HCT116 (cell line): Measurements from ENCODE around the gene MTA1. TPM values are rescaled to one million over a fixed set of nuclear protein-coding genes. Genes with fewer than 3 reads are reported as not detected.
A peak's percentile ranks its signal among the peaks of the same experiment; 100 is the strongest.

Source experiments
- ATAC-seq: fragments of 200-7000 bp; cut with Tn5 transposase; 2 replicates; pipeline ENCODE4 v1.9.1; 2020; ENCODE audit warnings: mild to moderate bottlenecking, moderate library complexity
- BruUV-seq: library from RNA; stranded (reverse); fragments of 400-500 nt; replicated peaks from 2 replicates; lab custom pipeline; 2021; lab: Mats Ljungman, UMichigan
- CTCF ChIA-PET: fragments of 300-600 bp; sonication (Branson Sonifier 250); formaldehyde crosslinking; loops from one replicate; lab custom pipeline; 2021; ENCODE audit warnings: antibody characterized with exemption; lab: Charles Lee
- POLR2A ChIA-PET: fragments of 300-600, 350-600 bp; sonication (Branson Sonifier 250); formaldehyde crosslinking; loops from one replicate; lab custom pipeline; 2021; ENCODE audit warnings: antibody characterized with exemption; lab: Charles Lee
- RAD21 ChIA-PET, 2 experiments: fragments of 300-600 bp; sonication (Branson Sonifier 250); formaldehyde crosslinking; loops; one replicate each; lab custom pipeline; 2023; ENCODE audit warnings: low total read pairs in 2 of 2; ENCODE audit not compliant: uncharacterized antibody in 2 of 2, unreplicated experiment in 2 of 2, low non-redundant PET in 1 of 2; lab: Charles Lee
- DNase-seq: peaks from one replicate; pipeline ENCODE4 v3.0.0-alpha.2; 2010; ENCODE audit warnings: low read depth, low spot score
- H2AFZ ChIP-seq: fragments of 200-600 bp; shearing (Covaris generic), sonication (generic); 2 replicates; pipeline ENCODE4 v1.6.1; 2017; ENCODE audit warnings: low read depth, mixed run types, mixed read lengths, antibody characterized with exemption, low read length; ENCODE audit not compliant: poor library complexity, severe bottlenecking
- H3K27ac ChIP-seq: 2 replicates; pipeline ENCODE4 v1.5.1; 2012; ENCODE audit warnings: low read depth, low read length
- H3K27me3 ChIP-seq: fragments of 200-600 bp; sonication (generic); 2 replicates; pipeline ENCODE4 v1.6.1; 2016; ENCODE audit warnings: mixed run types, low read length, mixed read lengths; ENCODE audit not compliant: insufficient read depth
- H3K36me3 ChIP-seq, 2 experiments: fragments of 200-500 bp in 1 of 2; fragments of 200-600 bp in 1 of 2; sonication (Bioruptor generic) in 1 of 2; sonication (generic) in 1 of 2; 2 replicates each; pipeline versions ENCODE4 v1.5.1 to v1.6.1; 2014 to 2016; ENCODE audit warnings: low read length in 2 of 2, inconsistent platforms in 1 of 2, mixed read lengths in 1 of 2, mixed run types in 1 of 2; ENCODE audit not compliant: insufficient read depth in 2 of 2, control insufficient read depth in 1 of 2
- H3K4me1 ChIP-seq, 2 experiments: fragments of 200-600 bp in 1 of 2; sonication (generic) in 1 of 2; 2 replicates each; pipeline versions ENCODE4 v1.5.1 to v1.6.1; 2012 to 2017; ENCODE audit warnings: low read length in 2 of 2, inconsistent platforms in 1 of 2, mild to moderate bottlenecking in 1 of 2, mixed read lengths in 1 of 2, mixed run types in 1 of 2, moderate library complexity in 1 of 2; ENCODE audit not compliant: insufficient read depth in 2 of 2, control insufficient read depth in 1 of 2
- H3K4me2 ChIP-seq: fragments of 200-600 bp; sonication (generic); 2 replicates; pipeline ENCODE4 v1.6.1; 2017; ENCODE audit warnings: mixed run types, low read length, mixed read lengths
- H3K4me3 ChIP-seq, 2 experiments: fragments of 200-600 bp in 1 of 2; sonication (generic) in 1 of 2; replicated peaks in 1 of 2; 2 replicates each; pipeline ENCODE4 v1.5.1; 2011 to 2016; ENCODE audit warnings: low read length in 2 of 2, control low read depth in 1 of 2, low read depth in 1 of 2, mild to moderate bottlenecking in 1 of 2, mixed read lengths in 1 of 2, mixed run types in 1 of 2
- H3K79me2 ChIP-seq: fragments of 200-600 bp; sonication (generic); 2 replicates; pipeline ENCODE4 v1.6.1; 2017; ENCODE audit warnings: mild to moderate bottlenecking, mixed run types, low read length, moderate library complexity, mixed read lengths; ENCODE audit not compliant: insufficient read depth
- H3K9ac ChIP-seq: fragments of 200-600 bp; sonication (generic); 2 replicates; pipeline ENCODE4 v1.6.1; 2016; ENCODE audit warnings: low read length, mixed read lengths
- H3K9me2 ChIP-seq: fragments of 200-600 bp; sonication (generic), shearing (Covaris generic); 2 replicates; pipeline ENCODE4 v1.6.1; 2017; ENCODE audit warnings: mixed run types, mild to moderate bottlenecking, moderate library complexity; ENCODE audit not compliant: insufficient read depth
- H3K9me3 ChIP-seq, 2 experiments: fragments of 200-500 bp in 1 of 2; fragments of 200-600 bp in 1 of 2; sonication (Bioruptor generic) in 1 of 2; sonication (generic) in 1 of 2; 2 replicates each; pipeline ENCODE4 v1.6.1; 2014 to 2017; ENCODE audit warnings: low read length in 2 of 2, mixed read lengths in 2 of 2, inconsistent platforms in 1 of 2, low read depth in 1 of 2, mild to moderate bottlenecking in 1 of 2, mixed run types in 1 of 2, moderate library complexity in 1 of 2; ENCODE audit not compliant: control insufficient read depth in 1 of 2, insufficient read depth in 1 of 2
- H4K20me1 ChIP-seq: fragments of 200-600 bp; sonication (generic), shearing (Covaris generic); 2 replicates; pipeline ENCODE4 v1.6.1; 2017; ENCODE audit warnings: mixed run types, mild to moderate bottlenecking, moderate library complexity; ENCODE audit not compliant: insufficient read depth
- CBX3 ChIP-seq: IDR thresholded peaks from 2 replicates; pipeline ENCODE4 v1.6.1; 2012; ENCODE audit warnings: low read depth
- CEBPB ChIP-seq: IDR thresholded peaks from 2 replicates; pipeline ENCODE4 v1.6.1; 2012; ENCODE audit warnings: low read depth
- CTCF ChIP-seq, 3 experiments: fragments of 200-600 bp in 1 of 3; sonication (generic) in 1 of 3; IDR thresholded peaks in 2 of 3; conservative IDR thresholded peaks in 1 of 3; 2 replicates each; pipeline ENCODE4 v1.5.1; 2012 to 2017; ENCODE audit warnings: low read depth in 2 of 3, low read length in 2 of 3, antibody characterized with exemption in 1 of 3, borderline replicate concordance in 1 of 3, control low read depth in 1 of 3, mild to moderate bottlenecking in 1 of 3, mixed read lengths in 1 of 3, mixed run types in 1 of 3, moderate library complexity in 1 of 3; ENCODE audit not compliant: insufficient read depth in 1 of 3
- POLR2A ChIP-seq: IDR thresholded peaks from 2 replicates; pipeline ENCODE4 v1.7.0; 2011; ENCODE audit warnings: borderline replicate concordance; ENCODE audit not compliant: insufficient read depth, insufficient read length; ENCODE audit errors: extremely low read depth
- REST ChIP-seq: IDR thresholded peaks from 2 replicates; pipeline ENCODE4 v1.6.1; 2012; ENCODE audit warnings: low read depth
- SIN3A ChIP-seq: IDR thresholded peaks from 2 replicates; pipeline ENCODE4 v1.6.1; 2012; ENCODE audit warnings: low read depth
- intact Hi-C: fragments of 100-400 bp; cut with micrococcal nuclease; formaldehyde crosslinking; loops from 2 replicates; pipeline ENCODE4 v1.10.0; 2022
- total RNA-seq: library from RNA; stranded (reverse); gene quantifications from one replicate; pipeline ENCODE4 v1.2.1, GENCODE V29; 2021; ENCODE audit not compliant: unreplicated experiment

The MTA1 gene
- total RNA-seq, 1 experiment from 2014 or later: 229 TPM

GRCh38 chr14:105400016-105400415 is 19.6 kb upstream of the MTA1 start:
- DNase-seq: no peak
- RAD21 ChIA-PET: no interaction called here
- peaks cover 19 to 40% of the 10 kb centered on the region in 2 experiments; a peak in 3 of 4 replicates for H3K4me1 ChIP-seq
- no peak overlapping the region for H3K9ac ChIP-seq
- intact Hi-C loops: no loop called here
- H3K36me3 ChIP-seq: peaks cover 3 to 19% of the 10 kb centered on the region in 2 experiments; a peak in 3 of 4 replicates
- H4K20me1 ChIP-seq: no peaks in the 10 kb centered on the region
- CTCF ChIA-PET: no interaction called here
- no peaks in the 10 kb centered on the region for H3K9me2 ChIP-seq
- no peak for TF ChIP-seq CBX3
- TF ChIP-seq SIN3A: no peak
- TF ChIP-seq CTCF (IDR thresholded peaks at IDR 0.05 in 2 of 3, conservative IDR thresholded peaks at IDR 0.05 in 1 of 3; ENCODE audit: borderline replicate concordance in 1 of 3, insufficient read depth in 1 of 3, low read depth in 2 of 3, low read length in 2 of 3): no peak
- TF ChIP-seq REST: no peak
- TF ChIP-seq POLR2A: no peak
- TF ChIP-seq CEBPB: no peak
- peak overlapping the region in 1 of 2 experiments; percentile 91; a peak in 1 of 4 replicates for H3K4me3 ChIP-seq
- H3K9me3 ChIP-seq: peaks cover 0 to 8% of the 10 kb centered on the region in 2 experiments; a peak in 1 of 4 replicates
- ATAC-seq: no peak
- no peak overlapping the region for H2AFZ ChIP-seq
- peaks cover 19% of the 10 kb centered on the region for H3K79me2 ChIP-seq
- H3K4me2 ChIP-seq: peak overlapping the region; percentile 97
- no TSS peak for BruUV-seq
- no peak overlapping the region for H3K27ac ChIP-seq
- no peaks in the 10 kb centered on the region for H3K27me3 ChIP-seq
- POLR2A ChIA-PET: no interaction called here
